Adrenal gland (tissue), 5 donors: ENCODE data around the gene WDR4.
"Not testable (repeated sequence)": the region's sequence is repeated elsewhere in the genome, so short reads cannot be mapped to it uniquely, and the experiment has no call there.

Experiments used
- POLR2A ChIP-seq, 2 donors: fragments of 450-650 bp; IDR thresholded peaks; one replicate each; pipeline ENCODE4 v1.6.1; 2017; ENCODE audit warnings: antibody characterized with exemption in 2 of 2, mild to moderate bottlenecking in 2 of 2, moderate library complexity in 1 of 2
- TF ChIP-seq, protein P1 (sequence below), 6 experiments: fragments of 450-650 bp in 4 of 6; fragments of 200-600 bp in 2 of 6; sonication (generic) in 1 of 6; IDR thresholded peaks; 1 replicate in 5 of 6; 2 replicates in 1 of 6; pipeline versions ENCODE4 v1.5.1 to v1.8.0; 2016 to 2021; ENCODE audit warnings: antibody characterized with exemption in 6 of 6, mild to moderate bottlenecking in 2 of 6, moderate library complexity in 1 of 6
- donor health status: DM: no; HTN: no; CAD: no.

DNA sequence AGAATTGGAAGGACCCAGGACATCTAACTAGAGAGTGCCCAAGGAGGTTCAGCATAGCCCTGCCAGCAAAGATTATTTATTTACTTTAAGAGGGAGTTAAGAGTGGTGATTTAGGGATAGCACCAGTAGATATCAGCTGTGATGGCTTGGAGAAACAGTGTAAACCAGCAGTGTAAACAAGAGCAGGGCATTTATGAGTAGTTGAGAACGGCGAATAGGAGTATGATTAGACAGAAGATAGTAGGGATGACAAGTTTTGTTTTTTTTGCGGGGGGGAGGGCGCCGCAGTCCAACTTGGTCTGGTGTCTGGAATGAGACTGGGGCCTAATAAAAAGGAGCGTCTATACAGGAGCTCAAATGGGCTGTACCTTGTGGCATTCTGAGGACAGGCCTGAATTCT lies 77.7 kb downstream of the WDR4 start:
- TF ChIP-seq, protein P1, sequence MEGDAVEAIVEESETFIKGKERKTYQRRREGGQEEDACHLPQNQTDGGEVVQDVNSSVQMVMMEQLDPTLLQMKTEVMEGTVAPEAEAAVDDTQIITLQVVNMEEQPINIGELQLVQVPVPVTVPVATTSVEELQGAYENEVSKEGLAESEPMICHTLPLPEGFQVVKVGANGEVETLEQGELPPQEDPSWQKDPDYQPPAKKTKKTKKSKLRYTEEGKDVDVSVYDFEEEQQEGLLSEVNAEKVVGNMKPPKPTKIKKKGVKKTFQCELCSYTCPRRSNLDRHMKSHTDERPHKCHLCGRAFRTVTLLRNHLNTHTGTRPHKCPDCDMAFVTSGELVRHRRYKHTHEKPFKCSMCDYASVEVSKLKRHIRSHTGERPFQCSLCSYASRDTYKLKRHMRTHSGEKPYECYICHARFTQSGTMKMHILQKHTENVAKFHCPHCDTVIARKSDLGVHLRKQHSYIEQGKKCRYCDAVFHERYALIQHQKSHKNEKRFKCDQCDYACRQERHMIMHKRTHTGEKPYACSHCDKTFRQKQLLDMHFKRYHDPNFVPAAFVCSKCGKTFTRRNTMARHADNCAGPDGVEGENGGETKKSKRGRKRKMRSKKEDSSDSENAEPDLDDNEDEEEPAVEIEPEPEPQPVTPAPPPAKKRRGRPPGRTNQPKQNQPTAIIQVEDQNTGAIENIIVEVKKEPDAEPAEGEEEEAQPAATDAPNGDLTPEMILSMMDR (IDR thresholded peaks at IDR 0.05), result not testable (repeated sequence)
- TF ChIP-seq POLR2A (IDR thresholded peaks at IDR 0.05), result not testable (repeated sequence)
